Measurements from ENCODE around the gene PBXIP1. TPM values are rescaled to one million over a fixed set of nuclear protein-coding genes. Genes with fewer than 3 reads are reported as not detected.

The PBXIP1 gene
- total RNA-seq, 1 experiment from 2014 or later = 26.5 TPM

DNA sequence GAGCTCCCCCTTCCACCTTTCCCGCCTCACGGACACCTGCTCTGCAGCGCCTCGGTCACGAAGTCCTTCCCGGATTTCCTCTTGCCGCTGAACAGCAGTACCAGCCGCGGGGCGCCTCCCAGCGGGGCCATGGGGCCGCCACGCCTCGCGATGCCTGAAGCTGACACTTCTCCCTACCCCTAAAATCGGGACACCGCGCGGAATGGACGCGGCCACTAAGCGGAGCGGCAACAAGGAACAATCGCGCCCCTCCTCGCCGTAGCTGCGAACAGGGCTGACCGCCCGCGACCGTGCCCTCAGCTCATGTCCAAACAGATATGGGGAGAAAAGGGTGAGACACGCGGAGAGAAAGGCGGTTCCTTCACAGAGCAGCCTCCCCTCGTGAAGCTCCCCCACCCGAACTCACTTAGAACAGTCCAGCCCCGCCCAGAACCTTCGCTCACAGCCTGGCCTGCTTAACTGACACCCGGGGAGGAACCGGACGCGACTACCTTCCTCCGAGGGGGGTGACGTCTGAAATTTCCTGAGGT lies 19.3 kb downstream of the PBXIP1 start, which contains the start of gene PMVK (continued):
- TF ChIP-seq, protein P1, sequence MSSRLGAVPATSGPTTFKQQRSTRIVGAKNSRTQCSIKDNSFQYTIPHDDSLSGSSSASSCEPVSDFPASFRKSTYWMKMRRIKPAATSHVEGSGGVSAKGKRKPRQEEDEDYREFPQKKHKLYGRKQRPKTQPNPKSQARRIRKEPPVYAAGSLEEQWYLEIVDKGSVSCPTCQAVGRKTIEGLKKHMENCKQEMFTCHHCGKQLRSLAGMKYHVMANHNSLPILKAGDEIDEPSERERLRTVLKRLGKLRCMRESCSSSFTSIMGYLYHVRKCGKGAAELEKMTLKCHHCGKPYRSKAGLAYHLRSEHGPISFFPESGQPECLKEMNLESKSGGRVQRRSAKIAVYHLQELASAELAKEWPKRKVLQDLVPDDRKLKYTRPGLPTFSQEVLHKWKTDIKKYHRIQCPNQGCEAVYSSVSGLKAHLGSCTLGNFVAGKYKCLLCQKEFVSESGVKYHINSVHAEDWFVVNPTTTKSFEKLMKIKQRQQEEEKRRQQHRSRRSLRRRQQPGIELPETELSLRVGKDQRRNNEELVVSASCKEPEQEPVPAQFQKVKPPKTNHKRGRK (CRISPR knock-in tag; IDR thresholded peaks at IDR 0.05; ENCODE audit: borderline replicate concordance) = no peak
- TF ChIP-seq, protein P2, sequence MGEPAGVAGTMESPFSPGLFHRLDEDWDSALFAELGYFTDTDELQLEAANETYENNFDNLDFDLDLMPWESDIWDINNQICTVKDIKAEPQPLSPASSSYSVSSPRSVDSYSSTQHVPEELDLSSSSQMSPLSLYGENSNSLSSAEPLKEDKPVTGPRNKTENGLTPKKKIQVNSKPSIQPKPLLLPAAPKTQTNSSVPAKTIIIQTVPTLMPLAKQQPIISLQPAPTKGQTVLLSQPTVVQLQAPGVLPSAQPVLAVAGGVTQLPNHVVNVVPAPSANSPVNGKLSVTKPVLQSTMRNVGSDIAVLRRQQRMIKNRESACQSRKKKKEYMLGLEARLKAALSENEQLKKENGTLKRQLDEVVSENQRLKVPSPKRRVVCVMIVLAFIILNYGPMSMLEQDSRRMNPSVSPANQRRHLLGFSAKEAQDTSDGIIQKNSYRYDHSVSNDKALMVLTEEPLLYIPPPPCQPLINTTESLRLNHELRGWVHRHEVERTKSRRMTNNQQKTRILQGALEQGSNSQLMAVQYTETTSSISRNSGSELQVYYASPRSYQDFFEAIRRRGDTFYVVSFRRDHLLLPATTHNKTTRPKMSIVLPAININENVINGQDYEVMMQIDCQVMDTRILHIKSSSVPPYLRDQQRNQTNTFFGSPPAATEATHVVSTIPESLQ (CRISPR knock-in tag; IDR thresholded peaks at IDR 0.05) = 0 out of 2 replicates have a peak, but pooled peaks have one; percentile 77
- TF ChIP-seq NFATC4 (CRISPR knock-in tag; IDR thresholded peaks at IDR 0.05) (no peak), NR3C1 (CRISPR knock-in tag; conservative IDR thresholded peaks at IDR 0.05; ENCODE audit: low read depth) (no peak), RELA (CRISPR knock-in tag; IDR thresholded peaks at IDR 0.05; ENCODE audit: borderline replicate concordance) (peak; percentile 96), NR2C2 (CRISPR knock-in tag; IDR thresholded peaks at IDR 0.05) (peak; percentile 83), ZNF263 (CRISPR knock-in tag; IDR thresholded peaks at IDR 0.05; ENCODE audit: low read depth) (peak; percentile 64; the same call in 1 of the 2 replicates), ZNF416 (CRISPR knock-in tag; IDR thresholded peaks at IDR 0.05) (no peak), SP1 (CRISPR knock-in tag; conservative IDR thresholded peaks at IDR 0.05) (peak; percentile 80), ZNF671 (CRISPR knock-in tag; IDR thresholded peaks at IDR 0.05) (no peak), EMX1 (CRISPR knock-in tag; IDR thresholded peaks at IDR 0.05) (no peak), CREM (CRISPR knock-in tag; IDR thresholded peaks at IDR 0.05) (peak; percentile 24; the same call in 1 of the 2 replicates), IRF2 (CRISPR knock-in tag; IDR thresholded peaks at IDR 0.05; ENCODE audit: borderline replicate concordance, low read depth) (no peak), JUN (CRISPR knock-in tag; IDR thresholded peaks at IDR 0.05) (peak; percentile 90), ZBTB21 (CRISPR knock-in tag; IDR thresholded peaks at IDR 0.05; ENCODE audit: borderline replicate concordance) (peak; percentile 84; the same call in 1 of the 2 replicates), GRHL2 (CRISPR knock-in tag; IDR thresholded peaks at IDR 0.05; ENCODE audit: insufficient replicate concordance, severe bottlenecking) (no peak), FOXP1 (CRISPR knock-in tag; IDR thresholded peaks at IDR 0.05; ENCODE audit: borderline replicate concordance) (peak; percentile 99)
- TF ChIP-seq, protein P3, sequence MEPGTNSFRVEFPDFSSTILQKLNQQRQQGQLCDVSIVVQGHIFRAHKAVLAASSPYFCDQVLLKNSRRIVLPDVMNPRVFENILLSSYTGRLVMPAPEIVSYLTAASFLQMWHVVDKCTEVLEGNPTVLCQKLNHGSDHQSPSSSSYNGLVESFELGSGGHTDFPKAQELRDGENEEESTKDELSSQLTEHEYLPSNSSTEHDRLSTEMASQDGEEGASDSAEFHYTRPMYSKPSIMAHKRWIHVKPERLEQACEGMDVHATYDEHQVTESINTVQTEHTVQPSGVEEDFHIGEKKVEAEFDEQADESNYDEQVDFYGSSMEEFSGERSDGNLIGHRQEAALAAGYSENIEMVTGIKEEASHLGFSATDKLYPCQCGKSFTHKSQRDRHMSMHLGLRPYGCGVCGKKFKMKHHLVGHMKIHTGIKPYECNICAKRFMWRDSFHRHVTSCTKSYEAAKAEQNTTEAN (CRISPR knock-in tag; IDR thresholded peaks at IDR 0.05) = no peak; the same call in 1 of the 2 replicates
- TF ChIP-seq, protein P4, sequence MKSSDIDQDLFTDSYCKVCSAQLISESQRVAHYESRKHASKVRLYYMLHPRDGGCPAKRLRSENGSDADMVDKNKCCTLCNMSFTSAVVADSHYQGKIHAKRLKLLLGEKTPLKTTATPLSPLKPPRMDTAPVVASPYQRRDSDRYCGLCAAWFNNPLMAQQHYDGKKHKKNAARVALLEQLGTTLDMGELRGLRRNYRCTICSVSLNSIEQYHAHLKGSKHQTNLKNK (CRISPR knock-in tag; IDR thresholded peaks at IDR 0.05) = no peak
- TF ChIP-seq, protein P5, sequence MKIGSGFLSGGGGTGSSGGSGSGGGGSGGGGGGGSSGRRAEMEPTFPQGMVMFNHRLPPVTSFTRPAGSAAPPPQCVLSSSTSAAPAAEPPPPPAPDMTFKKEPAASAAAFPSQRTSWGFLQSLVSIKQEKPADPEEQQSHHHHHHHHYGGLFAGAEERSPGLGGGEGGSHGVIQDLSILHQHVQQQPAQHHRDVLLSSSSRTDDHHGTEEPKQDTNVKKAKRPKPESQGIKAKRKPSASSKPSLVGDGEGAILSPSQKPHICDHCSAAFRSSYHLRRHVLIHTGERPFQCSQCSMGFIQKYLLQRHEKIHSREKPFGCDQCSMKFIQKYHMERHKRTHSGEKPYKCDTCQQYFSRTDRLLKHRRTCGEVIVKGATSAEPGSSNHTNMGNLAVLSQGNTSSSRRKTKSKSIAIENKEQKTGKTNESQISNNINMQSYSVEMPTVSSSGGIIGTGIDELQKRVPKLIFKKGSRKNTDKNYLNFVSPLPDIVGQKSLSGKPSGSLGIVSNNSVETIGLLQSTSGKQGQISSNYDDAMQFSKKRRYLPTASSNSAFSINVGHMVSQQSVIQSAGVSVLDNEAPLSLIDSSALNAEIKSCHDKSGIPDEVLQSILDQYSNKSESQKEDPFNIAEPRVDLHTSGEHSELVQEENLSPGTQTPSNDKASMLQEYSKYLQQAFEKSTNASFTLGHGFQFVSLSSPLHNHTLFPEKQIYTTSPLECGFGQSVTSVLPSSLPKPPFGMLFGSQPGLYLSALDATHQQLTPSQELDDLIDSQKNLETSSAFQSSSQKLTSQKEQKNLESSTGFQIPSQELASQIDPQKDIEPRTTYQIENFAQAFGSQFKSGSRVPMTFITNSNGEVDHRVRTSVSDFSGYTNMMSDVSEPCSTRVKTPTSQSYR (CRISPR knock-in tag; IDR thresholded peaks at IDR 0.05) = peak; percentile 96
- TF ChIP-seq, protein P6, sequence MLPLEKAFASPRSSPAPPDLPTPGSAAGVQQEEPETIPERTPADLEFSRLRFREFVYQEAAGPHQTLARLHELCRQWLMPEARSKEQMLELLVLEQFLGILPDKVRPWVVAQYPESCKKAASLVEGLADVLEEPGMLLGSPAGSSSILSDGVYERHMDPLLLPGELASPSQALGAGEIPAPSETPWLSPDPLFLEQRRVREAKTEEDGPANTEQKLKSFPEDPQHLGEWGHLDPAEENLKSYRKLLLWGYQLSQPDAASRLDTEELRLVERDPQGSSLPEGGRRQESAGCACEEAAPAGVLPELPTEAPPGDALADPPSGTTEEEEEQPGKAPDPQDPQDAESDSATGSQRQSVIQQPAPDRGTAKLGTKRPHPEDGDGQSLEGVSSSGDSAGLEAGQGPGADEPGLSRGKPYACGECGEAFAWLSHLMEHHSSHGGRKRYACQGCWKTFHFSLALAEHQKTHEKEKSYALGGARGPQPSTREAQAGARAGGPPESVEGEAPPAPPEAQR (CRISPR knock-in tag; IDR thresholded peaks at IDR 0.05) = no peak
- TF ChIP-seq, protein P7, sequence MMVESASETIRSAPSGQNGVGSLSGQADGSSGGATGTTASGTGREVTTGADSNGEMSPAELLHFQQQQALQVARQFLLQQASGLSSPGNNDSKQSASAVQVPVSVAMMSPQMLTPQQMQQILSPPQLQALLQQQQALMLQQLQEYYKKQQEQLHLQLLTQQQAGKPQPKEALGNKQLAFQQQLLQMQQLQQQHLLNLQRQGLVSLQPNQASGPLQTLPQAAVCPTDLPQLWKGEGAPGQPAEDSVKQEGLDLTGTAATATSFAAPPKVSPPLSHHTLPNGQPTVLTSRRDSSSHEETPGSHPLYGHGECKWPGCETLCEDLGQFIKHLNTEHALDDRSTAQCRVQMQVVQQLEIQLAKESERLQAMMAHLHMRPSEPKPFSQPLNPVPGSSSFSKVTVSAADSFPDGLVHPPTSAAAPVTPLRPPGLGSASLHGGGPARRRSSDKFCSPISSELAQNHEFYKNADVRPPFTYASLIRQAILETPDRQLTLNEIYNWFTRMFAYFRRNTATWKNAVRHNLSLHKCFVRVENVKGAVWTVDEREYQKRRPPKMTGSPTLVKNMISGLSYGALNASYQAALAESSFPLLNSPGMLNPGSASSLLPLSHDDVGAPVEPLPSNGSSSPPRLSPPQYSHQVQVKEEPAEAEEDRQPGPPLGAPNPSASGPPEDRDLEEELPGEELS (CRISPR knock-in tag; IDR thresholded peaks at IDR 0.05) = peak; percentile 99
- TF ChIP-seq, protein P8, sequence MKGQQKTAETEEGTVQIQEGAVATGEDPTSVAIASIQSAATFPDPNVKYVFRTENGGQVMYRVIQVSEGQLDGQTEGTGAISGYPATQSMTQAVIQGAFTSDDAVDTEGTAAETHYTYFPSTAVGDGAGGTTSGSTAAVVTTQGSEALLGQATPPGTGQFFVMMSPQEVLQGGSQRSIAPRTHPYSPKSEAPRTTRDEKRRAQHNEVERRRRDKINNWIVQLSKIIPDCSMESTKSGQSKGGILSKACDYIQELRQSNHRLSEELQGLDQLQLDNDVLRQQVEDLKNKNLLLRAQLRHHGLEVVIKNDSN (CRISPR knock-in tag; IDR thresholded peaks at IDR 0.05) = peak; percentile 96

All from WTC11 (cell line).